Measurements from ENCODE around the gene STK32A. TPM values are rescaled to one million over a fixed set of nuclear protein-coding genes. Genes with fewer than 3 reads are reported as not detected.

STK32A gene
- polyA plus RNA-seq, 2 of the 4 experiments (the other 2 are of a cell fraction): 0.45 to 1.2 TPM

DNA sequence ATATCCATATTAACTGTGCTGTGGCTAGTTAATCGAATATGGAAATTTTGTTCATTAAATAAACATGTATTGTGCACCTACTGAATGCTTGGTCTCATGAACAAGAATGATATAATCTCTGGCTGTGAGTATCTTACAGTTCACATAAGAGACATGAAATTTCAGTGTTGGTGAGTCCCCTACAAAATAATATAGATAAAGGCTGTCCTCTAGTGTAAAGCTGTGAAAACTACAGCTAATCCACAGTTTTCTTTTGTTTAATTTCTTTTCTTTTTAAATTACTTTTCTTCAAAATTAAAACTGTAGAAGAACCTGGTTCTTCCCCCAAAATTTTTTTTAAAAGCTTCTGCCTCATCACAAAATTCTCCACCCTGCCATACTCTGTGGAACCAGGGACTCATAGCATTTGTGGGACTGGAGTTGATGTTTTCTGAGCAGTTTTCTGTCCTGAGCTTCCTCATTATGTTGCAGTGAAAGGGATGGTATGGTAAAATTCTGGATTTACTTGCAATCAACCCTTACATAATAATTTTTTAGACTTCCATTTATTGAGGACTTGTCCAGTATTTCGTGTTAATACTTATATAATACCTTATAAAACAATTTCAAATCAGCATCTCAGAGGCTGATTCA is 135.0 kb downstream of the STK32A start:
- CTCF ChIA-PET: interaction anchor here (0.5 to 5.5 kb wide), 35 partner anchors 9 to 831 kb away, joined by 3 to 65 read pairs (median 4); partner anchors contain the start of gene STK32A
- peak; percentile 47 to 66; a peak in 2 of 6 replicates for ATAC-seq
- Histone ChIP-seq H3K4me1 (no peaks in the 10 kb centered on the region), H3K4me3 (no peak overlapping the region), H3K27ac (no peak overlapping the region), H3K4me2 (no peak overlapping the region), H3K9me3 (no peaks in the 10 kb centered on the region)
- POLR2A ChIA-PET: interaction anchor here (0.8 to 1.4 kb wide), 2 partner anchors 135 to 146 kb away, joined by 4 read pairs; partner anchors contain the start of gene STK32A
- DNase-seq (ENCODE audit: low read depth in 1 of 2, low spot score in 1 of 2): peak; percentile 15 to 20
- WGBS (ENCODE audit: missing lambda C conversion rate): 0% methylated on average over 2 of the region's 2 CpGs
- TF ChIP-seq RAD21 (conservative IDR thresholded peaks at IDR 0.05 in 1 of 2, IDR thresholded peaks at IDR 0.05 in 1 of 2) (peak; percentile 76 to 84), CTCF (IDR thresholded peaks at IDR 0.05) (peak; percentile 64), SREBF2 (IDR thresholded peaks at IDR 0.05) (no peak), SMC3 (IDR thresholded peaks at IDR 0.05) (peak; percentile 81), ZSCAN20 (CRISPR knock-in tag; IDR thresholded peaks at IDR 0.05) (no peak)
- no peak for FAIRE-seq

- POLR2A ChIA-PET: no interaction called here
- DNase-seq (ENCODE audit: low read depth in 1 of 2, low spot score in 1 of 2): no peak
- FAIRE-seq: no peak
These were observed 136.5 kb downstream of the STK32A start for GRCh38 chr5:147371290-147371689.

GRCh38 chr5:147372191-147372590 is 137.4 kb downstream of the STK32A start:
- ChIA-PET CTCF (interaction anchor here (1.0 to 2.6 kb wide), 2 partner anchors 148 to 184 kb away, joined by 7 to 10 read pairs; no protein-coding TSS in a partner anchor), POLR2A (no interaction called here)
- DNase-seq (ENCODE audit: low read depth in 1 of 2, low spot score in 1 of 2): no peak
- ATAC-seq: no peak
- FAIRE-seq: no peak
- Histone ChIP-seq H3K4me1 (no peaks in the 10 kb centered on the region), H3K9me3 (no peaks in the 10 kb centered on the region), H3K4me2 (no peak overlapping the region), H3K4me3 (no peak overlapping the region), H3K27ac (no peak overlapping the region)
- no peak for TF ChIP-seq FOSL2 (IDR thresholded peaks at IDR 0.05)
- no peak for TF ChIP-seq FOSL2 (CRISPR knock-in tag; IDR thresholded peaks at IDR 0.05)
- no peak for TF ChIP-seq TP53 (CRISPR knock-in tag; IDR thresholded peaks at IDR 0.05)
- TF ChIP-seq MYC (IDR thresholded peaks at IDR 0.05; ENCODE audit: borderline replicate concordance, low read length): no peak
- TF ChIP-seq ESRRA (IDR thresholded peaks at IDR 0.05; ENCODE audit: borderline replicate concordance, low read length): no peak
- no peak for TF ChIP-seq HOXB13 (CRISPR knock-in tag; IDR thresholded peaks at IDR 0.05; ENCODE audit: low read depth)
- TF ChIP-seq HOXB5 (CRISPR knock-in tag; IDR thresholded peaks at IDR 0.05): no peak
- TF ChIP-seq KDM5A (IDR thresholded peaks at IDR 0.05): no peak
- TF ChIP-seq NPAS2 (CRISPR knock-in tag; IDR thresholded peaks at IDR 0.05; ENCODE audit: borderline replicate concordance): no peak
- TF ChIP-seq, protein P1, sequence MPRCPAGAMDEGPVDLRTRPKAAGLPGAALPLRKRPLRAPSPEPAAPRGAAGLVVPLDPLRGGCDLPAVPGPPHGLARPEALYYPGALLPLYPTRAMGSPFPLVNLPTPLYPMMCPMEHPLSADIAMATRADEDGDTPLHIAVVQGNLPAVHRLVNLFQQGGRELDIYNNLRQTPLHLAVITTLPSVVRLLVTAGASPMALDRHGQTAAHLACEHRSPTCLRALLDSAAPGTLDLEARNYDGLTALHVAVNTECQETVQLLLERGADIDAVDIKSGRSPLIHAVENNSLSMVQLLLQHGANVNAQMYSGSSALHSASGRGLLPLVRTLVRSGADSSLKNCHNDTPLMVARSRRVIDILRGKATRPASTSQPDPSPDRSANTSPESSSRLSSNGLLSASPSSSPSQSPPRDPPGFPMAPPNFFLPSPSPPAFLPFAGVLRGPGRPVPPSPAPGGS (IDR thresholded peaks at IDR 0.05): no peak
- TF ChIP-seq RFX5 (IDR thresholded peaks at IDR 0.05): no peak
- WGBS (ENCODE audit: missing lambda C conversion rate): 75% methylated on average over 1 of the region's 1 CpG

More at GRCh38 chr5:147371290-147371689, 136.5 kb downstream of the STK32A start:
- Histone ChIP-seq H3K9me3 (no peaks in the 10 kb centered on the region), H3K4me2 (no peak overlapping the region), H3K27ac (no peak overlapping the region), H3K4me3 (no peak overlapping the region), H3K4me1 (no peaks in the 10 kb centered on the region)
- CTCF ChIA-PET: interaction anchor here (1.0 to 3.1 kb wide), 4 partner anchors 20 to 208 kb away, joined by 7 to 19 read pairs (median 14); no protein-coding TSS in a partner anchor
- no peak for ATAC-seq
- no peak for TF ChIP-seq RARB (CRISPR knock-in tag; IDR thresholded peaks at IDR 0.05)
- TF ChIP-seq EHF (CRISPR knock-in tag; IDR thresholded peaks at IDR 0.05): no peak
- TF ChIP-seq ZNF302 (CRISPR knock-in tag; IDR thresholded peaks at IDR 0.05): no peak
- TF ChIP-seq HEYL (CRISPR knock-in tag; IDR thresholded peaks at IDR 0.05): no peak
- TF ChIP-seq ELK1 (IDR thresholded peaks at IDR 0.05; ENCODE audit: low read depth, low read length): no peak

Data from A549 (cell line).